ENCODE results near the gene STAT3.
"Not testable (repeated sequence)": the region's sequence is repeated elsewhere in the genome, so short reads cannot be mapped to it uniquely, and the experiment has no call there.

The STAT3 gene

DNA sequence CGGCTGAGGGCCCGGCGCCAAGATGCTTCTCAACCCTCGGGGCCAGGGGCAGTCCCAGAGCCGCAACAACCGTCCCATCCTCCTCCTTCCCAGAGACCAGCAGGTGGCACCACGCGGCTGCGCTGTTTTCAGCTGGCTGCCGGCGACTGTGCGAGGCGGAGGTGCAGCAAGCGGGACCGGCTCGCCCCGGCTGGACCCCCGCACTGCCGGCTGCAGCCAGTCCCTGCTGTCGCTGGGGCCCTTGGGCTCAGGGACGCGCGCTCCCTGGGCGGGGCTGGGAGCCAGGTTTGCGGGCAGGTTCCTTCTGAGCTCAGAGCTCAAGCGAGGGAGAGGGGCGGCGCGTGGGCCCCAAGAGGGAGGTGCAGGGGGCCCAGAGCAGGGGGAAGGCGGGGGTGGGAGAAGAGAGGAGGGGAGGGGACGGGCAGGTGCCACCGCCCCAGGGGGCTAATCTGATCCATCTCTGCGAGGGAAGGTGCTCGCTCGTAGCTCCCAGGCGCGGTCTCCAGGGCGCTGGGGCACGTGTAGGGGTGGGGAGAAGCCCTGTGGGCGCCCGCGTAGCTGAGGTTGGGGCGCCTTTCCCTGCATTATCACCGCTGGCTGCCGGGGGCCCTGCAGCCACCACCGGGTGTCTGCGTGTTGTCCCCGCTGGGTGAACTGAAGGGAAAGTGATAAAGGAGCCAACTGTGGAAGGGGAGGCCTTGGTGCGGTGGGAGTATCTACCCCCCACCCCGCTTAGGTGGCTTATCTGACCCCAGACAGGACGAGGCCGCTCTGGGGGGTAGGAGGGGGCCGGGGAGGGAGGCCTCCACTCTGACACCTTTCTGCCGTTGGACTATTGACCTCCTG, 75.7 kb downstream of the STAT3 start:
- DNase-seq = peak; percentile 74 to 80

DNA sequence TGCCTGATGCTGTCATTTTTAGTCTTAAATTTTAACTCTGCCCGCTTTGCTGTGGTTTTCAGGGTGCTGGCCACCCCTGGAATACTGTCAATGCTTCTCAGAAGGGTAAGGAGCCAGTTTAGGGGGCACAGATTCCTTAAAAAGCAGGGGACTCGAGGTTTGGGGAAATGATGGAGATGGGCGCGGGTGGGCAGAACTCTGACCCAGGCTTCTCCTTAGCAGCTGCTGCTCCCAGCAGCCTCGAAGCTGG, 76.3 kb downstream of the STAT3 start:
- no peak for DNase-seq

DNA sequence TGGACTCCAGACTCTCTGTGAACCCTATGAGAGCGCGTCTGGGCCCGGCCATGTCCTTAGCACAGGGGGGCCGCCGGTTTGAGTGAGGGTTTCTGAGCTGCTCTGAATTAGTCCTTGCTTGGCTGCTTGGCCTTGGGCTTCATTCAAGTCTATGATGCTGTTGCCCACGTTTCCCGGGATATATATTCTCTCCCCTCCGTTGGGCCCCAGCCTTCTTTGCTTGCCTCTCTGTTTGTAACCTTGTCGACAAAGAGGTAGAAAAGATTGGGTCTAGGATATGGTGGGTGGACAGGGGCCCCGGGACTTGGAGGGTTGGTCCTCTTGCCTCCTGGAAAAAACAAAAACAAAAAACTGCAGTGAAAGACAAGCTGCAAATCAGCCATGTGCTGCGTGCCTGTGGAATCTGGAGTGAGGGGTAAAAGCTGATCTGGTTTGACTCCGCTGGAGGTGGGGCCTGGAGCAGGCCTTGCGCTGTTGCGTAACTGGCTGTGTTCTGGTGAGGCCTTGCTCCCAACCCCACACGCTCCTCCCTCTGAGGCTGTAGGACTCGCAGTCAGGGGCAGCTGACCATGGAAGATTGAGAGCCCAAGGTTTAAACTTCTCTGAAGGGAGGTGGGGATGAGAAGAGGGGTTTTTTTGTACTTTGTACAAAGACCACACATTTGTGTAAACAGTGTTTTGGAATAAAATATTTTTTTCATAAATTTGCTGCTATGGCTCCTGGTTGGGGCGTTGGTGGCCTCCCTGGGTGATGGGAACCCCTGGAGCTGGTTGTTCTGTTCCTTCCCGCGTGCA, 76.8 kb downstream of the STAT3 start:
- DNase-seq = no peak

DNA sequence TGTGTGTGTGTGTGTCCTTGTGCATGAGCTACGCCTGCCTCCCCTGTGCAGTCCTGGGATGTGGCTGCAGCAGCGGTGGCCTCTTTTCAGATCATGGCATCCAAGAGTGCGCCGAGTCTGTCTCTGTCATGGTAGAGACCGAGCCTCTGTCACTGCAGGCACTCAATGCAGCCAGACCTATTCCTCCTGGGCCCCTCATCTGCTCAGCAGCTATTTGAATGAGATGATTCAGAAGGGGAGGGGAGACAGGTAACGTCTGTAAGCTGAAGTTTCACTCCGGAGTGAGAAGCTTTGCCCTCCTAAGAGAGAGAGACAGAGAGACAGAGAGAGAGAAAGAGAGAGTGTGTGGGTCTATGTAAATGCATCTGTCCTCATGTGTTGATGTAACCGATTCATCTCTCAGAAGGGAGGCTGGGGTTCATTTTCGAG, 77.4 kb downstream of the STAT3 start:
- no peak for DNase-seq

DNA sequence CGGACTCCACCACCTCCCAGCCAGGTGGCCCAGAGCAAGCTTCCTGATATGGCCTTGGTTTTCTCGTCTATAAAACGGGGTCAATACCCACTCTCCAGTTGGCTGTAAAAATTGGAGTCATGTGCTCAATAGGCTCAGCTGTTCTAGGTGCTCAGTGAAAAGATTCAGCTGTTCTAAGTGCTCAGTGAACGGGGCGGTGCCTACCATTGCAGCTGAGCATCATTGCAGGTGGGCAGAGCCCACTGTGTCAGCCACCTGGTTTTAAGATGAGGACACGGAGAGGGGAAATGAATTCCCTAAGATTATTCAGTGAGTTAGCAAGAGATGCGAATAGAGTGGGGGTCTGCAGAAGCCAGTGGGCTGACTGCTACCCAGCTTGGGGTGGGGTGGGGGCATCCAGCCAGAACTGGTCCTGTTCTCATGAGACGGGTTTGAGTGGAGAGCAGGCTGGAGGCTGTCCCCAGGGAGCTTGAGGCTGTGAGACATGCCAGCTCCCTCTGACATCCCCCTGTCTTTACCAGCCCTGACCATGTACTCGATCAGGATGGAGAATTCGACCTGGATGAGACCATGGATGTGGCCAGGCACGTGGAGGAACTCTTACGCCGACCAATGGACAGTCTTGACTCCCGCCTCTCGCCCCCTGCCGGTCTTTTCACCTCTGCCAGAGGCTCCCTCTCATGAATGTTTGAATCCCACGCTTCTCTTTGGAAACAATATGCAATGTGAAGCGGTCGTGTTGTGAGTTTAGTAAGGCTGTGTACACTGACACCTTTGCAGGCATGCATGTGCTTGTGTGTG, 78.1 kb downstream of the STAT3 start:
- no peak for DNase-seq

DNA sequence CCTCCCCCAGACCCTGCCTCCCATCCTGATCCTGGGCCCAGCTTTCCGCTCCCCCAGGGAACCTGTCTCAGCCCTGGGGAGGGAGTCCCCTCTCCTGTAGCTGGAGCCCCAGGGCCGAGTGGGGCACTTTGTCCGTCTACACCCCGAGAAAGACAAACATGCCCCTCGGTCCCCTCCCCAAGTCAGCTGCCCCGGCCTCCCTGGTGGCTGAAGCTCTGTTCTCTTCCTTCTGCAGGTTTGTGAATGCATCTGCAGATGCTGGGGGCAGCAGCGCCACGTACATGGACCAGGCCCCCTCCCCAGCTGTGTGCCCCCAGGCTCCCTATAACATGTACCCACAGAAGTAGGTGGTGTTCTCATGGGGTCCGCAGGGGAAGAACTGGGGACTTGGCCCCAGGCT, 79.1 kb downstream of the STAT3 start:
- DNase-seq = no peak

DNA sequence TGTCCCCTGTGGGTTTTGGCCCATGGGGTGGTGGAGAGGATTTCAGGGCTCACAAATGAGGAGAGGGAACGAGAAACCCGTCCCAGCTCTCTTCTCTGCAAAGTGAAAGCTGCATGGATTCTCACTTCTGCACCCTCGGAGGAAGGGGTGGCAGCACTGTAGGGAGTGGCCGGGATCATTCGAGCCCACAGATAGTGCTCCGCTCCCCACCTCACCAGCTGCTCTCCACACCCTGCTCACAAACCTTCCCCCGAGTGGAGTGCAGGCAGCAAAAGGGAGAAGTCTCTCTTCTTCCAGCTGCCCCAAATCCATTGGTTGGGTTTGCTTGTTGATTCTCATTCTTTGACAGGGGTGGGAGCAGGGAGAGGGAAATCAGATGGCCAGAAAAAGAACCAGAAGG, 79.8 kb downstream of the STAT3 start:
- DNase-seq = no peak

DNA sequence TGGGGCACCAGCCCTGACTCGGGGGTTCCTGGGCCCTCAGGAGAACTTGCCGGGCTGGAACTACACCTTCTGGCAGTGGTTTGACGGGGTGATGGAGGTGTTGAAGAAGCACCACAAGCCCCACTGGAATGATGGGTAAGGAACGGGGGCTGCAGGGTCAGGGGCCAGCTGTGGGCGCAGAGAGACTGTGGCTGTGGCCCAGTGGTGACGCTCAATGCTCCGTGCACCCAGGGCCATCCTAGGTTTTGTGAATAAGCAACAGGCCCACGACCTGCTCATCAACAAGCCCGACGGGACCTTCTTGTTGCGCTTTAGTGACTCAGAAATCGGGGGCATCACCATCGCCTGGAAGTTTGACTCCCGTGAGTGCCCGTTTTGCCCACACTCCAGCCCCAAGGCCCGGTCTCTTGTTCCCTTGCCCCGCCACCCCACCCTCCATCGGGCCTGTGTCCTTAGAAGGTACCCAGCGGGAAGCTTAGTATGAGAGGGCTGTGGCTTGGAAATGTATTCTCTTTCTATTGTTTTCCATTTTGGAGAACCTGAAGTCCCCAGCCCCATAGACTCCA, 80.8 kb downstream of the STAT3 start:
- DNase-seq = no peak

DNA sequence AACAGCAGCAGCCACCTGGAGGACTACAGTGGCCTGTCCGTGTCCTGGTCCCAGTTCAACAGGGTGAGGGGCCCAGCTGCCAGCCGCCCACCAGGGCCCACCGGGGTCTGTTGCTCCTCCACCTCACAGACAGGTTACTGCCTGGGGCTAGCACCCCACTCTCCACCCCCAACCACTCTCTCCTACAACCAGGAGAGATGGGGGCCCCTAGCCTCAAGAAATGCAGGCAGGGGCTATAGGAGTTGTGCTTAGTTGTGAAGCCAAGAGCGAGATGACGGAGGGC, 81.9 kb downstream of the STAT3 start:
- no peak for DNase-seq

DNA sequence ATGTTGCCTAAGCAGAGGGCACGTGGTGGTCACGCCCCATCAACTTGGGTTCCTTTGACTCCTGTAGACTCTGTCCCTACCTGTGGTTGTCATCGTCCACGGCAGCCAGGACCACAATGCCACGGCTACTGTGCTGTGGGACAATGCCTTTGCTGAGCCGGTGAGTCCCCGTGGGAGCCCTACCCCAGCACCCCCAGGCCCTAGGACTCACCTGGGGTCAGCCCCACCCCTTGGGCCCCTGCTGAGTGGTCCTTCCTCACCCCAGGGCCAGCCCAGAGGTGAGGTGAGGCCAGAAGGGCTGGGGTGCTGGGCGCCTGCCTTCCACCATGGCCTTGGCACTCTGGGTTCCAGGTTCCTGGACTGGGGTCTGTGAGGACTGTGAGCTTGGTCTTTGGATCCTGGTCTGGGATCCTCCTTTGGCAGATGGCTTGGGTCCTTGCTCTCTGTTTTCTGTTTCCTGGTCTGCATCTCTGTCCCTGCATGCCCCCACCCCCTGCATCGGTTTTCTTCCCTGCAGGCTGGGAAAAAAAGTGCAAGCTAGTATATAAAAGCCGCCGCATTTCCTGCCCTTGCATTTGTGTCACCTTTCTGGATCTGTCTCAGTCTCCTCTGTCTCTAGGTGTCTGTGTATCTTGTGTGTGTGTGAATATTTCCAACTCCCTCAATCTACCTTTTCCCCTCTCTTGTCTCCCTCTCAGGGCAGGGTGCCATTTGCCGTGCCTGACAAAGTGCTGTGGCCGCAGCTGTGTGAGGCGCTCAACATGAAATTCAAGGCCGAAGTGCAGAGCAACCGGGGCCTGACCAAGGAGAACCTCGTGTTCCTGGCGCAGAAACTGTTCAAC, 82.5 kb downstream of the STAT3 start:
- no peak for DNase-seq

DNA sequence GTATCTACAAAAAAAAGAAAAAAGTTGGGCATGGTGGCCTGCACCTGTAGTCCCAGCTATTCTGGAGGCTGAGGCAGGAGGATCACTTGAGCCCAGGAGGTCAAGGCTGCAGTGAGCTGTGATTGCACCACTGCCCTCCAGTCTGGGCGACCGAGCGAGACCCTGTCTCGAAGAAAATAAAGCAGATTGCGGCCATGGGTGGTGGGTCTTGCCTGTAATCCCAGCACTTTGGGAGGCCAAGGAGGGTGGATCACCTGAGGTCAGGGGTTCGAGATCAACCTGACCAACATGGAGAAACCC, 83.3 kb downstream of the STAT3 start:
- DNase-seq = not testable (repeated sequence)

DNA sequence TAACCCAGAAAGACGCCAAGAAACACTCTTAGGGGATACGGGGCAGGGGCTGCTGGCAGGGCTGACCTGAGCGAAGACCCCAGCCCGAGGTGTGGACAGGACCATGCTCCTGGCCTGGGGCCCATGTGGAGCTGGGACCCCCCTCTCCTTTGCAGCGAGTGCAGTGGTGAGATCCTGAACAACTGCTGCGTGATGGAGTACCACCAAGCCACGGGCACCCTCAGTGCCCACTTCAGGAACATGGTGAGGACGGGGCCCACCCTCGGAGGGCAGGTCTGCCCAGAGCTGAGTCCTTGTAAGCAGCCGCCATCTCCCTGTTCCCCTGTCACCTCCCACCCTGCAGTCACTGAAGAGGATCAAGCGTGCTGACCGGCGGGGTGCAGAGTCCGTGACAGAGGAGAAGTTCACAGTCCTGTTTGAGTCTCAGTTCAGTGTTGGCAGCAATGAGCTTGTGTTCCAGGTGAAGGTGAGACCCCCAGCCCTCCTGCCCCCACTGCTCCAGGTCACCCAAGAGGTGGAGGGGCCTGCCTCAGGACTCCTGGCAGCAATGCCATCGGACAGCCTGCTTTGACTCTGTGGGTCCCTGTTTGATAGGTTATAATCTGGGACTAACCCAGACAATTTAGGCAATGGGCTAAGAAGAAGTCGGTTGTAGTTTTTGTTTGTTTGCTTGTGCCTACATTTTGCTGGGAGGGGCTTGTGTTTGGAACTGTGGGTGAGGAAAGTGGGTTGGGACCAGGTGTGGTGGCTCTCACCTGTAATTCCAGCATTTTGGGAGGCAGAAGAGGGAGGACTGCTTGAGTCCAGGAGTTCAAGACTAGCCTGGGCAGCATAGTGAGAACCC, 83.8 kb downstream of the STAT3 start:
- no peak for DNase-seq

DNA sequence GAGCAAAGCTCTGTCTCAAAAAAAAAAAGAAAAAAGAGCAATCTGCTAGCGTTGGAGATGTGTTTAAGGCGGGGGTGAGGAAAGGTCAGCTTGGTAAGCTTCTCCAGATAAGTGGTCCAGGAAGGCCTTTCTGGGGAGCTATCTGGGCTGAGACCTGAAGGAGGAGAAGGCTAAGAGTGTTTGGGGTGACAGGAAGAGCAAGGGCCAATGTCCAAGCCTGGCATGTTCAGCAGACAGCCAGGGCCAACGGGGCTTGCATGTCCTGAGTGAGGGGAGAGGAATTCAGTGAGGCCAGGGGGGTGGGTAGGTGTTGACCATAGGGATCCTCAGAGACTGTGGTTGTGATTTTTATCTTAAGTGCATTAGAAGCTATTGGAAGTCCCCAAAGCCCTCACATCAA, 84.5 kb downstream of the STAT3 start:
- no peak for DNase-seq

DNA sequence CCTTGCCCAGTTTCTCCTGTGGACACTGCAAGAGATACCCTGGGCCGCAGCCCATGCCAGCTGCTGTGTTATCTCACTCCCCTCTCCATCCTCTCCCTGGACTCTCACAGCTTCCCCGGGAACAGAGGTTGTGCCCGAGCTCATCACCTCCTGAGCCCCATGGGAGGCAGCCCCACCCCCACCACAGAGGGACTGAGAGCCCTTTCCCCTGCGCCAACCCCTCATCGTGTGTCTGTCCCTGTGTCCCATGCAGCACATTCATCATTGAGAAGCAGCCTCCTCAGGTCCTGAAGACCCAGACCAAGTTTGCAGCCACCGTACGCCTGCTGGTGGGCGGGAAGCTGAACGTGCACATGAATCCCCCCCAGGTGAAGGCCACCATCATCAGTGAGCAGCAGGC, 87.2 kb downstream of the STAT3 start:
- DNase-seq = no peak

DNA sequence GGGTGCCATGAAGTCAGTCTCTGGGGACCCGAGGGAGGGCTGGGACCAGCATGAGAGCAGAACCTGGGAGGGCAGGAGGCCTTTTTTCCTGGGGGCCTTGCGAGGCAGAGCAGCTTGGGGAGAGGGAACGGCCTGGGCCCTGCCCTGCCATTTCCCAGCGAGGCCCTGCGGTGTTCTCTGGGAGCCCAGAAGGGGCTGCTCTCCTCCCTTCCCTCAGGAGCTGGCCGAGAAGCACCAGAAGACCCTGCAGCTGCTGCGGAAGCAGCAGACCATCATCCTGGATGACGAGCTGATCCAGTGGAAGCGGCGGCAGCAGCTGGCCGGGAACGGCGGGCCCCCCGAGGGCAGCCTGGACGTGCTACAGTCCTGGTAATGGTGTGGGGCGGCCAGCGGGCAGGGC, 88.3 kb downstream of the STAT3 start:
- not testable (repeated sequence) for DNase-seq

DNA sequence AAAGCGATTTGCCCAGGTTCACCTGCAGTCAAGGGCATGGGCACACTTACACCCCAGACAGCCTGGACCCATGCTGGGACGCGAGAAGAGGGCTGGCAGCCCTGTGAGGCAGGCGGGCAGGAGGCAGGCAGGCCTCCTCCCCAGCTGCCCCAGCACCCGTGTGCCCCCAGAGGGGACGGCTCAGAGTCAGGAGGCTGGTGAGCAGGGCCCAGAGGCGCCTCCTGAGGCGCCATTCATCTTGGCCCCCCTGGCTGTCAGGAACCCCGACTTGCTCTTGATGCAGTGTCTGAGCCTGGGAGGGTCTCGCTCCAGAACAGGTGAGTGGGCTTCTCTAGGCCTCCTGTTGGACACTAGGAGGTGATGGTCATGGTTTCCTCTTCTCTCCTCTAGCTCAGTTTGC, 88.9 kb downstream of the STAT3 start:
- DNase-seq = not testable (repeated sequence)

DNA sequence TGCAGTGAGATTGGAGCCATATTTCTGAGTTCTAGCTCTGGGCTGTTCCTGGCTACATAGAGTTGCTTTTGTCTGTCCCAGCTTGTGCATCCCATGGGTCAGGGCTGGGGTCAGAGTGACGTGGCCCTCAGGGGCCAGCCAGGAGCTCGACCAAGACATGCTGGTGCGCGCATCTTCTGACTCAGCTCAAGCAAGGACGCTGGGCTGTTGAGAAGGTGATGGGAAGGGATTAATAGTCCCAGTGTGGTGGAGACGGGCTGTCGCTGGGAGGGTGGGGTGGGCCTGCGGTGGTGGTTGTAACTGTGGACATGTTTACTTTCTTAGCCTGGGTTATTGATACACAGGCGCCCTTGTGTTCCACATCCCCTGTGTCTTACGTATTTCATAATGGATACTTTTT, 90.5 kb downstream of the STAT3 start:
- not testable (repeated sequence) for DNase-seq

DNA sequence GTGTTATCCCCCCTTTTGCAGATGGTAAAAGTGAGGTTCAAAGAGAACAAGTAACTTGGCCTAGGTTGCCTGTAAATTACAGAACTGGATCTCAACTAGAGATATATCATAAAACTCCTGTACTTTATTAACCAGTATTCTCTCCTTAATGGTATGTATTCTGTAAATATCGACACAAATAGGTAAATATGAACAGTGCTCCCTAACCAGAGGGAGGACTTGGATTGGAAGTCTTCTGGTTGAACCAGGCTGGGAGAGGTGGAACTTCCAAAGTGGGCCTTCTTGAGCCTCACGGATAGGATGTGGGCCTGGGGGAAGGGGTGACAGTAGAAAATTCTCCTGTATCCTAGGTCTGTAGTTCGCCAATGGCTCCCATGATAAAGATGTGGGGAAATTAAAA, 92.2 kb downstream of the STAT3 start:
- DNase-seq = no peak

DNA sequence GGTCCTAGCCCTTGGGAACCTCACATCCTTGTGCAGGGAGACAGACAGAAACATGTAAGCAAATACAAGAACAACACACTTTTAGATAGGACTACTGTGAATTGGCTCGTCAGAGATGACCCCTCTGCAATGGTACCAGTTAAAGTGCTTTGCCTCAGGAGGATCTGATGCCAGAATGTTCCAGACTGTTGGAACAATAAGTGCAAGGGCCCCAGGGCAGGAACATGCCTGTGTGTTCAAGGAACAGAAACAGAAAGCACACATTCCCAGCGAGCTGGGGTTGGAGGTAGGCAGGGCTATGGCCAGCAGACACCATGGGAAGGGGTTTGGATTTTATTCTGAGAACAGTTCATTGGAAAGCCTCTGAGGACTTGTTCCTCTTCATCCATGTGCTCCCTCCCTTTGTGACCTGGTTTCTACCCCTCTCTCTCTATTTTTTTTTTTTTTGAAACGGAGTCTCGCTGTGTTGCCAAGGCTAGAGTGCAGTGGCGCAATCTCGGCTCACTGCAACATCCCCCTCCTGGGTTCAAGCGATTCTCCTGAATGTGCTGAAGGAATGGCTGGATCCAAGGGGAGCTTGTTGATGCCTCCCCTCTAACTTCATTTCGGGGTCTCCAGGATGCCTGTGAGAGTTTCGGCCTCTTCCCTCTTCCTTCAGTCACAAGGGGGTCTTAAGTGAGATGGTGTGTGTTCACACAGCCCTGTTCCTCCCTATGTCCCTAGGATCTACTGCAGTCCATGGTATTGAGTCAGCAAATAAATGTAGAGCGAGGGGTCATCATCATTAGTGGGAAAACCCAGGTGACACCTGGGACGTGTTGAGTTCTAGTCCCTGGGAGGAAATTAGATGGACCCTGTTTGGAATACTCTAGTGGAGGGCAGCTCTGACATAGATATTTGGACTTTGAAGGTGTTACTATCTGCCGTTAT, 93.5 kb downstream of the STAT3 start:
- no peak for DNase-seq

DNA sequence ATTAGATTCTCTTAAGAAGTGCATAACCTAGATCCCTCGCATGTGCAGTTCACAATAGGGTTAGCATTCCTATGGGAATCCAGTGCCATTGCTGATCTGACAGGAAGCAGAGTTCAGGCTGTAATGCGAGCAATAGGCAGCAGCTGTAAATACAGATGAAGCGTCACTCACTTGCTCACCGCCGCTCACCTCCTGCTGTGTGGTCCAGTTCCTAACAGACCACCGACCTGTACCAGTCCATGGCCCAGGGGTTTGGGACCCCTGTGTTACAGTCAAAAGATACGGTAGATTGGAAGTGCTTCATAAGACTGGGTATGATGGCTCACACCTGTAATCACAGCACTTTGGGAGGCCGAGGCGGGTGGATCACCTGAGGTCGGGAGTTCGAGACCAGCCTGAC, 97.1 kb downstream of the STAT3 start:
- no peak for DNase-seq

DNA sequence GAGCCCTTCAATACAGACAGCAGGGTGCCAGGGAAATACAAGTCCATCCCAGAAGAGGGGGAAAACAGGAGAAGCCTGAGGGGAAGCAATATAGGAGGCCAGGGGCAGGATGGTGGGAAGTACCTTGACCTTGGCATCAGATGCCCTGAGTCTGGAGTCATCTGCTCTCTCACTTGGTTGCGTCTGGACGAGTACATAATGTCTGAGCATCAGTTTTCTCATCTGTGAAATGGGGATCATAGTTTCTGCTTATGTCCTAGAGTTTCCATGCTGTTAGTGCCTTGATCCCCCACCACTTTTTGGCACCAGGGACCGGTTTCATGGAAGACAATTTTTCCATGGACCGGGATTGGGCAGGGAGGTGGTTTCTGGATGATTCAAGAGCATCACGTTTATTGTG, 97.7 kb downstream of the STAT3 start:
- no peak for DNase-seq

All from stimulated activated CD4-positive, alpha-beta T cell treated with anti-CD3 and anti-CD28 coated beads, Interleukin-4, amount 100 ng/mL, for 4 hours (primary cell).